OCI-LY3 (cell line): ENCODE measurements around the gene GNA12.

Source experiments
- EZH2phosphoT487 ChIP-seq: fragments of 200-600 bp; shearing (Covaris generic); IDR thresholded peaks from 2 replicates; pipeline ENCODE4 v1.6.1; 2018; ENCODE audit warnings: antibody characterized with exemption, mixed run types, low read depth
- TF ChIP-seq, protein P1 (sequence below): fragments of 200-600, 300-600 bp; sonication (generic); IDR thresholded peaks from 2 replicates; pipeline ENCODE4 v1.5.1; 2014; ENCODE audit warnings: antibody characterized with exemption, low read length, low read depth

DNA sequence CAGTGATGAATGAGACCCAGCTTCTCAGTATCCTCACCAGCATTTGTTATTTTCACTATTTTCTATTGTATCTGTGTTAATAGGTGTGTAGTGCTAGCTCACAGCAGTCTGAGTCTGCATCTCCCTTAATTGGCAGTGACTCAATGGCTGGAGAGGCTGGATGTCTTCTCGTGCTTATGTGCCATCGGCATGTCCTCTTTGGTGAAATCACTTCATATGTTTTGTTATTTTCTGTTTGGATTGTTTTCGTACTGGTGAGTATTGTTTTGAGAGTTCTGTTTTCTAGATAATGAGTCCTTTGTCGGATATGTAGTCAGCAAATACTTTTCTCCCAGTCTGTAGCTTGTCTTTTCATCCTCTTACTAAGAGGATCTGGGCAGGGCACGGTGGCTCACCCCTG is 90.0 kb downstream of the GNA12 start:
- TF ChIP-seq, protein P1, sequence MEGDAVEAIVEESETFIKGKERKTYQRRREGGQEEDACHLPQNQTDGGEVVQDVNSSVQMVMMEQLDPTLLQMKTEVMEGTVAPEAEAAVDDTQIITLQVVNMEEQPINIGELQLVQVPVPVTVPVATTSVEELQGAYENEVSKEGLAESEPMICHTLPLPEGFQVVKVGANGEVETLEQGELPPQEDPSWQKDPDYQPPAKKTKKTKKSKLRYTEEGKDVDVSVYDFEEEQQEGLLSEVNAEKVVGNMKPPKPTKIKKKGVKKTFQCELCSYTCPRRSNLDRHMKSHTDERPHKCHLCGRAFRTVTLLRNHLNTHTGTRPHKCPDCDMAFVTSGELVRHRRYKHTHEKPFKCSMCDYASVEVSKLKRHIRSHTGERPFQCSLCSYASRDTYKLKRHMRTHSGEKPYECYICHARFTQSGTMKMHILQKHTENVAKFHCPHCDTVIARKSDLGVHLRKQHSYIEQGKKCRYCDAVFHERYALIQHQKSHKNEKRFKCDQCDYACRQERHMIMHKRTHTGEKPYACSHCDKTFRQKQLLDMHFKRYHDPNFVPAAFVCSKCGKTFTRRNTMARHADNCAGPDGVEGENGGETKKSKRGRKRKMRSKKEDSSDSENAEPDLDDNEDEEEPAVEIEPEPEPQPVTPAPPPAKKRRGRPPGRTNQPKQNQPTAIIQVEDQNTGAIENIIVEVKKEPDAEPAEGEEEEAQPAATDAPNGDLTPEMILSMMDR: no peak
- TF ChIP-seq EZH2phosphoT487: no peak
